HG02759 (cell line): Measurements from ENCODE around the gene POLG2.
"Not testable (repeated sequence)": the region's sequence is repeated elsewhere in the genome, so short reads cannot be mapped to it uniquely, and the experiment has no call there.

Experiments used
- ATAC-seq: cut with Tn5 transposase; IDR thresholded peaks from one replicate; pipeline ENCODE4 v1.9.1; 2021; ENCODE audit warnings: mild to moderate bottlenecking, moderate library complexity; ENCODE audit not compliant: unreplicated experiment

The POLG2 gene

DNA sequence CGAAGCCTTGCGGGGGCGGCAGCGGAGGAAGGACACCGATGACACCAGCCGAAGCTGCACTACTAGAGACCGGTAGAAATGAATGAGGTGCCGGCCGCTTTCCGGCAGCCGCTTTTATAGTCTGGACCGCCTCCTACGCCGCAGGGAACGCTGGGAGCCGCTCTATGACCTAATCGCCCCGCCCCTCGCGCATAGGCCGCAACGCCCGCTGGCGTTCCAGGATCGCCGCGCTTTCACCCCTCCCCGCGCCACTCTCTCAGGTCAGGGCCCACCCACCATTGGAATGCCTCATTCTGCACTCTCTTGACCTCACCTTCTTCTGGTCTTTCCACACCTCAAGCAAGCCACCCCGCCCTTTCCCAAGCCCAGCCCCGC is 9.3 kb upstream of the POLG2 start, which contains the start of gene DDX5:
Gene DDX5, minus strand, starts transcription at position 89 of the 375 bp plus-strand sequence. CDS start 170 bp downstream, outside the sequence.
- ATAC-seq = peak; percentile 62

DNA sequence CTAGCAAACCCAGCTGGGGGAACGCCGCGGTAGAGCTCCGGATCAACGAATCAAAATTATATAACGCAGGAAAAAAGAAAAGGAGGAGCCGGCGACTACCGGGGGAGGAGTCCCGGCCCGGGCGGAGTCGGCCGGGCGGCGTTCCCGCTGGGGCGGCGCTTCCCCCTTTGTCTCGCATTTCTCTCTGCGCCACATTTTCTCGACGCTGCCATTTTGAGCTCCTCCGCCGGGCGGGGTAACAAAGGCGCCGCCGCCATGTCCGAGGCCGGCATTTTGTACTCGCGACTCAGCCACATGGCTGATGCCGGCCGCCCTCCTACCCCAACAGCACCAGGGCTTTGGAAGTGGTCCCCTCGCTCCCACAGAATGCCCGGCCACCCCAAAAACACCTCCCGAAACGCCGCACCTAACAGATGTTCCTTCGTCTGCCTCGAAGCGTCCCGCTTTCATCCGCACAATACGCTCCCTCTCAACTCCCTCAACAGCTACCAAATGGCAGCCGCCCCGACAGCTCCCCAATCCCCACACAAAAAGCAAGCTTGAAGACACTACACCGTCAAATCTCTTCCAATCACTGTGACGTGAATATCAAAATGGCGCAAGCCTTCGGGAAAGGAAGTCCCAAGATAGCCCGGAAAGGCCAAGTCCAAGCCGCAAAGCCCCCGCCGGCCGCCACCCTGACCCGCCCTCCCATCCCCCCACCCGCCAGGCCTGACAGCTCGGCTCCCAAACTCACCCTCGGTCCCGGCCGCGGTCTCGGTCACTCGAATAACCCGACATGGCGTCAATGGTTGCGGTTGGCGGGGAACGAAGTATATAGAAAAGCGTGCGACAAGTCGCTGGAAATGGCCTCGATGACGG is 8.7 kb upstream of the POLG2 start:
- ATAC-seq = no peak

DNA sequence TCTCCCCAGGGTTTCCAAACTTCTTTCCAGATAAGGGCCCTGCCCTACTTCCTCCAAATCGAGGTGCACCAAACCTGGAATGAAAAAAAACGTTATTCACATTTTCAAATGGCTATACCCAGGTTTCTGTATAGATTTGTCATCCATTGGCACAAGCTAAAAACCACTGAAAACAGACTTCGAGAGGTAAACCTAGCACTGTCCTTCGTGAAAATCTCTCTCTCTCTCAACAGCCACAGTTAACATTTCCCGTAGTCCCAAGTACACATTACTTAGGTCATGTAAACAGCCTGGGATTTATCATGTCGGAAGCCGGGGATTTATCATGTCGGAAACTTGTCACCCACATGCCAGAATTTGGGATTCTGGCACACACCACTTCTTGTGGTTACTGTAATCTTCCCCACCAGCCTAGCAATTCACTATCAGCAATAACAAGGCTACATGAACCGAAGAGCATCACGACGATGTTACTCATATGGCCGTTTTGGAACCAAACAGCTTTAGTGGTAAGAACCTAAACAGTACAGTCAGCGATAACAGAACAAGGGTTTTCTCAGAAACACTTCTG is 8.0 kb upstream of the POLG2 start:
- no peak for ATAC-seq

DNA sequence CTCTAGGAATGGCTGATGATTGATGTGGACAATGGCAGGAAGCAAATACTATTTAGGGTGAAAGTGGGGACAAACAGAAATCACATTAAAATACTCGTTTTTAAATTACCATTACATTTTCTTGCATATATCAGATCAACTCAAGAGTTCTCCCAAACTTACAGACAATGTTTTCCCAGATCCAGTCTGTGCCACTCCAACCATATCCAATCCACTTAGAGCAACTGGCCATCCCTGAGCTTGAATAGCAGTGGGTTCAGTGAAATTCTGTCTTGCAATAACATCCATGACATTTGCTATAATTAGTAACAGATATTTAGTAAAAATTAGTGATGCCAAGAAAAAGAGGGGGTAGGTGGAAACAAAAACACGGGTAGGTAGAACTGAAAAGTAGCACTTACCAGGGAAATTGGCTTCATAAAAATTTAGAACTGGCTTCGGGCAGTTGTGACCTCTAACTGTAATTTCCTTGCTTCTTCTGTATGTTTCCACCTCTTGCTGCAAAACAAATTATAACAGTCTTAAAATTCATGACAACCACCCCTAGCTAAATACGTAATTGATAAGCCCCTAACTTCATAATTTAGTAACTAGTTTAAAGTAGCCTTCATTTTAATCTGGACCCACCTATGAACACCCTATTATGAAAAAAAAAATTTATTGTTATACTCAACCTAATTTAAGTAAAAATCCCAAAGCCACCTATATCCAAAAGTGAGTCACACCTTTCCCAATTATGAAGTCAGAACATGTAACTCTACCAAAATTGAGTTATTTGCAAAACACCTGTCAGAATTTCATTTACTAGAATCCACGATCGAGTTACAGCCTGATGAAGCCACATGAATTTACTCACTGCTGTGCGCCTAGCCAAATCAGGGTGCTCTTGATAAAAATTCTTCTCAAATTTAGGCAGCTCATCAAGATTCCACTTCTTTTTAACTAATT is 7.2 kb upstream of the POLG2 start:
- no peak for ATAC-seq

DNA sequence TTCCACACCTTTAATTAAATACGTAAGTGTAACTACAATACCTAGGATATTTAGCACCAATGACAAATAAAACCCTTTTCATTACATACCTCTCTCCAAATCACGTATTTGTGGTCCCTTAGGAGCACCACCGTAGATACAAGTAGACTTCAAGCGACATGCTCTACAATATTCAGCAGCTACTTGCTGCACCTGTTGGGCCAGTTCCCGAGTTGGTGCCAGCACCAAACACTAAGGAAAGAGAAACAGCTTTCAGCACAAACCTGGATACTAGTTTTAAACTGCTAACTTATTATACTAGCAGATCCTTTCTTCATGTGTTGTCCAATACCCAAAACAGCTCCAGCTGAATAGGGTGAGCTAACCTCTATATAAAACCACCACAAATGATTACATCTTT is 6.5 kb upstream of the POLG2 start:
- ATAC-seq = no peak

DNA sequence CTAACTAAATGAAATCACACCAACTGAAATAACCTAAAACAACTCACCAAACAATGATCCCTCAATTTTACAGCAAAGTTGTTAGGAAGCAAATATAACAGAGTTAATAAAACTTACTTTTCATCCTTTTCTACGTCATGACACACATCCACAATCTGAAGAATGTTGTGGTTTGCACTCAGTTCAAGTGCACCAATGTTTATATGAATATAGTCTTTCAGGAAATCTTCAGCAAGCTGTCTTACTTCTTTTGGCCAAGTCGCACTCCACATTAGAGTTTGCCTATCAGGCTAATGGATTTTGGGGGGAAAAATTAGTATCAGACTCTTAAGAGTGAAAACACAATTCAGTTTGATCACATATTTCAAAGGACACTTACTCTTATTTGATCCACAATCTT is 6.0 kb upstream of the POLG2 start:
- no peak for ATAC-seq

DNA sequence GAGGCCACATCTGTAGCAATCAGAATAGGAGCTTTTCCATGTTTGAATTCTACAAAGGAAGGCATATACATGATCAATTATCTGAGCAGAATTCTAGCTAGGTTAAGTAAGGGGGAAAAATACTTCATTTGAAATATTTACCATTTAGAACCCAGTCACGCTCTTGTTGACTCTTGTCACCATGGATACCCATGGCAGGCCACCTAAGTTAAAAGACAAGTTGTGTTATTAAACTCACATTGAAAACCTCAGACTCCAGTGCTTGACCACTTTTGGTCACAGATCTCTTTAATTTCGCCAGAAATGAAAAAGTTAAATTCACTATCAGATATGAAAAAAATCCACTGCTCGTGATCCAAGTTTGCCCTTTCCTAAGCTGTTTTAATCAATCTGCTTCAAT is 5.2 kb upstream of the POLG2 start:
- ATAC-seq = no peak

DNA sequence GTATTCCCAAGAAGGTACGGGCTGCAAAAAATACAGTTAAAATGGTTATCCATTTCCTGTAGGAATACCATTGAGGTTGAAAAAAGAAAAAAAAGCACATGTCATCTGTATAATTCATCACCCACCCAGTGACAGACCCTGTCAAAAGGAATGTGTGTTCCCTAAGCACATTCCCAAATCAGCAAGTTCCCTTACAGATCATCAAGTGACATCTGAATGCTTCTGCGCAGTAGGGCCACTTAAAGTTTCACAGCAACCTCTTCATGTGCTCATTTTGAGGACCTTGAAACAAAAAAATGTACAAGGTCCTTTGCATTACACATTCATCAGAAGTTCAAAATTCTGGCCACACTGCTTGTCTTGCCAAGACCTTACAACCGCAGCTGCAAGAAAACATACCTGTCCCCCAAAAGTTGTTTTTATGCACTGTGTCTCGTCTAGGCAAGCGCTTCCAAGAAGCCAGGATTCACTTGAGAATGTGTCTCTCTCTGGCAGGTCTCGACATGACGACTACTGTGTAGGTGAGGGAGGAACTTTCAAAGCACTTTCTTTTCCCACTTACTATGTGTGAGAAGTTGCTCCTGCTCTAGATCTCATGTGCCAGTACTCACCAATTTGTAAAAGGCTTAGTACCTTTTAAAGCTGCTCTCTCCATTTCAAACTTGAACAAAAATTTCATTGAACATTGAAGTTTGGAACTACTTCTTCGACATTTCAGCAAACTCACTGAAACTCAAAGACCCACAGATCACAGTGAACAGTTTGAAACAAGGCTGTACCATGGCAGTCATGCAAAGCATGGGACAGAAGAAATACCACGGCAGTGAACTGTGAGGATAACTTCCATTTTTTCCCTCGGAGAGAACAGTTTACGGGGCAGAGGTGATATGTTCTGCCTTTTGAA is 4.3 kb upstream of the POLG2 start:
- ATAC-seq = no peak

DNA sequence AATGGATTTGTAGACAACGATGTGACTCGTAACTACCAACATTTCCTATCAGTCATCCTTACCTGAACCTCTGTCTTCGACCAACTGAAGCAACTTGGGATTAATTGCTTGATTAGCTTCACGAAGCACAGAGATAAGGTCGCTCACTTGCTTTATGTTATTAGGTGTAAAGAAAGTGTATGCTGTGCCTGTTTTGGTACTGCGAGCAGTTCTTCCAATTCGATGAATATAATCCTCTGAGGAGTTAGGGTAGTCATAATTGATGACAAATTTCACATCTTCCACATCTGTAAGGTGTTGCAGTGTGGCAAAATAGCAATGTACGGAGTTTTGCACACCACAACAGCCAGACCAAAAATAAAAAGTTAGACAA is 3.6 kb upstream of the POLG2 start:
- no peak for ATAC-seq

DNA sequence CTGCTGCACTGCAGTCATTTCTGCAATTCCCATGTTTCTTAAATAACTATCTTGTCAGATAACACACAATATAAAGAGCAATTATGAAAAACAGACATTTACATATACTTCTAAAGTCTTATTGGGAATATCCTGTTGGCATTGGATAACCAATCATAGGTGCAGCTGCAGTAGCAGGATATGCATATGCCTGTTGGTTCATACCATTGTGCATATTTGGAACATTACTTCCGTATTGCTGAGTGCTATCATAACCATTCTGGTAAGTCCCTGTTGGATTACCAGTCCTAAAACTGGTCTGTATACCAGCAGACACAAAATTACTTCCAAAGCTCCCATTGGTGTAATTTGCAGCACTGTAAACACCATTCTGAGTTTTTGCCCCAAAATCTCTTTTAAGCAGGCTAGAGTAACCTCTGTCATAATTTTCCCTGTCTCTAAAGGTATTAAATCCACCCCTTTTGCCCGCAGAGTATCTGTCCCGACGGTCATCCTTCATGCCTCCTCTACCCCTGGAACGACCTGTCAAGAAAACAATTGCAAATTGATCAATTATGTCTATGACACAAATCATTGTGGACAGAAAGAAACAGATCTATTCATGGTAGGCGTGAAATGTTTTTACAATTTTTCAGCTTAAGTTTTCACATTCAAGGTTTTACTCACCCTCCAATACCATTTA is 3.1 kb upstream of the POLG2 start:
- ATAC-seq = no peak

DNA sequence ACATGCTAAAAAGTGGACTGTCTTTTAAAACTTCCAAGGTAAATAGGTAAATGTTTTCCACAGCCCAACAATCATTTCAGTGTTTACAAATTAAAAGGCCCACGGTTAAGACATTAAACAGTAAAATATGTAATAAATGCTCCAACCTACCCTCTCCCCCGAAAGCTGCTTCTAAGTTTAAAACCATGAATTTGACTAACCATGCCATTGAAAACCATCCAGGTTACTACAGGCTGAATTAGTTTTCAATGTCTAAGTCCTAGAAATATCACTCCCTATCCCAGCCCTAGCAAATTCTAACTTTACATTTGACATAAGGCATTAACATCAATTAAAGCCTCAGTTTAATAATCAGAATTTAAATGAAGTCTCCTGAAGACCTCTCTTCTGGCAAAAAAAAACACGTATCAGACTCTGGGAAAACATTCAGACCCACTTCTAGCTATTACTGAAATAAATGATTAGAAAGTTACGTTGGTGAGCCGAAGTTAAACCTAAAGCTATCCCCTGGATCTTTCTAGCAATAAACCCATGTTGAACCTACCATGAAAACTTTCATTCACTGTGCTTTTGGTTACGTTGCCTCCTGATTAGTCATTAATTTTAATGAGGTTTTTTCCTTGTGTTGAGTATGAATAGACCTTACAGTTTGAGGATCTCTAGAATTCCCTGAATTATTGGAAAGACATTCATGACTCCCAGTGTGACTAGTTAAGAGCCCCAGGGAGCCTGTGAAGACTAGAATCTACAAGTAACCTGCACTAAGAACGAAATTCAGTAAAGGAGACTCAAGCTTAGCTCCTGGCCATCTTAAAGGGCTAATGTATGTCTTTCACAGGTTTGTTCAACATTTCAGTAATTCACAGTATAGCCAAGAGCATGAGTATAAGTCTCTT is 1.7 kb upstream of the POLG2 start:
- no peak for ATAC-seq

DNA sequence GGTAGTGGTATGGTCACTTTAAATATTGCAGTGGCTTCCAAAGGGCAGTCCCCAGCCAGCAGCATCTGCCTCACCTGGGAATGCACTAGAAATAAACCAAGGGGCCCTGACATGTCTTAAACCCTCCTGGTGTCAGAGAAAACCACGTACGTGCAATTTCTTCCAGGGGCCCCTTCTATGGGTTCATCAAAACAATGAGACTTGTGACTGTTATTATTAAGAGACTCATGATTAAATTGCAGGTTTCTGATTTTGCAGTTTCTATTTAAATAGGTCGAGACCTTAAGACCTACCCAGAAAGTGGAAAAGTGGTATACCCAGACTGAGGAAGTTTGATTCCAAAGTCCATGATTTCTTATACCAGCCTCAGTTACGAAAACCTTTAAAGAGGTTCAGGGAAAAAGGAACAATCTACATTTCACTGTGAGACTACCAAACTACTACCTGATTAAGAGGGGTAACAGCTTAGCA is 746 bp upstream of the POLG2 start:
- no peak for ATAC-seq

DNA sequence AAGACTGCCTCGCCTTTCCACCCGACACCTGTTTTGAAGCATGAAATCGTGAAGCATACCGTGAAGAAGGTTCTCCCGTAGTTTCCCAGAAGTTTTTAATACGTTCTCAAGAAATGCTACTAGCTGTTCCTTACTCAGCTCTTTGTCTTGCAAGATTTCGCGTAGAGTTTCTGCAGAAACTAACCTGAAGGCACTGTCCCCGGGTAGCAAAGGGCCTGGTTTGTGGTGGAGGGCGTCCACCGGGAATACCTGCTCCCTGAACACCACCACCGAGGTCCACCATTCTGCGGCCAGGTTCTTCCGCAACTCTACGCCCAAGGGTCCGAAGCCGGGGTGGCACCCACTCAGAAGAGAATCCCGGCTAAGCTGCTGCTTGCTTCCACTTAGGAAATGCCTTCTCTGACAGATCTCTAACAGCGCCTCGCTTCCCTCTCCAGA is 487 bp downstream of the POLG2 start:
- no peak for ATAC-seq

DNA sequence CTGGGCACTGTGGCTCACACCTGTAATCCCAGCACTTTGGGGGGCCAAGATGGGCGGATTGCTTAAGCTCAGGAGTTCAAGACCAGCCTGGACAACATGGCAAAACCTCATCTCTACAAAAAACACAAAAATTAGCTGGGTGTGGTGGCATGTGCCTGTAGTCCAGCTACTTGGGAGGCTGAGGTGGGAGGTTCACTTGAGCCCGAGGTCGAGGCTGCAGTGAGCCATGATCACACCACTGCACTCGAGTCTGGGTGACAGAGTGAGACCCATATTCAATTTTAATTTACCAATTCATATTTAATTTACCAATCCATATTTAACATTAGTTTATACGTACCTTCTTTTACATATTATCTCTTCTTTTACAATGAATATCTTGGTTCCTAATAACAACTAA is 1.6 kb downstream of the POLG2 start:
- ATAC-seq = not testable (repeated sequence)

DNA sequence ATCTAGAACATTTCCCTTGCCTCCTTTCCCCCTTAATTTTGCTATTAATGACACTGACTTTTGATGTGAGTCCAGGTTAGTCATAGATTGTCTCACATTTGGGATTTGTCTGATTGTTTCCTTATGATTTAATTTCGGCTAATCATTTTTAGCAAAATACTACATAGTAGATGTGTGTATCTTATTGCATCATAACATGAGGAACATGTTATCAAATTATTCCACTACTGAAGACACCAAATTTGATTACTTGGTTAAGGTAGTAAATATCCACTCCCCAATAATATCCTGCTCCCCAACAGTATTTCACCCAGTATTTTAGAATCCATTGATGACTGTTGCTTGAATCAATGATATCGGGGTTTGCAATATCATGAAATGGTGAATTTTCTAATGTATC is 2.7 kb downstream of the POLG2 start:
- no peak for ATAC-seq

DNA sequence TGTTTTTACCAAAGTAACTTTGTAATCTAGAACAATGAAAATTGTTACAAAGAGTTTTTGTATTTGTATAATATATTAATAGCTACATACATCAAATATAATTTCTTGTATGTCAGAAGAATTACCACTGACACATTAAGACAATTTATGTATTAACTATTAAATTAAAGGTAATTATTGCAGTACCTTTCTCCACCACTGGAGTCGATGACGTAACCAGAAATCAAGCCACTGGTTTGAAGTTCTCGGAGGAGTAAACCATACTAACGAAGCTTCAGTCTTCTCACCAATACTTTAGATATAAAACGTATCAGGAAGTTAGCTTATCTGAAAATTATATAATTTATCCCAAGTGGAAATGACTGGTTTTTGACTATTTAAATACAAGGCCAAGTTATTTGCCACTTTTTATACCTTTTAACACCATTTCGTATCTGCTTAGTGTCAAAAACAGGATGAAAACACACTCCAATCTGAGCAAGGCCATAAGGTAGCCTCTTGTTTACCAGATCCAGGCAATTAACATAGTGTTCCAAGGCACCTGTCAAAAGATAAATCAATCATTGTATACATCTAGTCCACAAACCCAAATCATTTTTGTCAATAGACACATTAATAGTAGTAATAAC is 4.3 kb downstream of the POLG2 start:
- no peak for ATAC-seq

DNA sequence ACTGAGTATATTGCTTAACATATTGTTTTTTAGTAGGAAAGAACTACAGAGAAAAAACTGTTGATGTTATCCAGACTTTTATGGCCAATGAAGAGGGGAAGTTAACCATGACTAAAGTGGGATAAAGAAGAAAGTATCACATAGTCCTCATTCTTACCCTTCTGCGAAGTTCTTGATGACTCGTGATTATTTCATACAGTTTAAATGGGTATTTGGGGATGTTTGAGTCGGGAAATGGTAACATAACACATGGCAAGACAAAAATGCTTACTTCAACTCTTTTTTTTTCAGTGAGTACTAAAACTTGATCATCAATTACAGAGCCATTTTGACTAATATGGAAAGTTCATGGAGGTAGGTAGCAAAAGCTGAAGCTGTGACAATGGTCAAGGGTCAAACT is 4.9 kb downstream of the POLG2 start:
- ATAC-seq = no peak
